ENCODE data around the gene PLEKHA1.

DNA sequence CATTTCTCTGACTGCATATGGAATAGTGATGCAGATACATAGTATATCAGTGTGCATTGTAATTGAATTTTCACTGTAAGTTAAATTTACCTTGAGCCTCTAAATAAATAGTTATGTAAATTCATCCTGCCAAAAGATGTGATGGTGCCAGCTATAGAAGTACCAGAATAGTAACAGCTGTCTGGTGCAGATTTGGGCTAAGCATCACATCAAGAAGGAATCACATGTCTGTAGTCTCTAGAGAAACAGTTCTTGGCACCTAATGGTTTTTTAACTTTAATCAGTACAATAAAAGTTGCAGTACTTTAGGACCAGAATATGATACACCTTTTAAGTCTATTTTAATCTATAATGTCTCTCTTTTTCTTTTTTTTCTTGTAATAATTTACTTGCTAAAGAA lies 17.4 kb downstream of the PLEKHA1 start:
- TF ChIP-seq TAF1 (IDR thresholded peaks at IDR 0.05; ENCODE audit: low read depth, low read length) = no peak
- TF ChIP-seq POLR2AphosphoS5 (IDR thresholded peaks at IDR 0.05; ENCODE audit: low read depth, low read length) = no peak
- no peak for TF ChIP-seq POLR2A (IDR thresholded peaks at IDR 0.05; ENCODE audit: low read depth, low read length)

Measured in GM12891 (cell line).